Body of pancreas (tissue), 4 donors: ENCODE measurements around the gene BTBD8.

Source experiments
- CTCF ChIP-seq, 7 experiments: fragments of 450-650 bp in 4 of 7; fragments of 200-600 bp in 3 of 7; sonication (generic) in 3 of 7; IDR thresholded peaks; one replicate each; pipeline ENCODE4 v1.5.1; 2016 to 2019; ENCODE audit warnings: antibody characterized with exemption in 7 of 7
- POLR2A ChIP-seq, 3 donors: fragments of 450-650 bp; IDR thresholded peaks; one replicate each; pipeline ENCODE4 v1.6.1; 2016; ENCODE audit warnings: antibody characterized with exemption in 3 of 3, mild to moderate bottlenecking in 2 of 3

DNA sequence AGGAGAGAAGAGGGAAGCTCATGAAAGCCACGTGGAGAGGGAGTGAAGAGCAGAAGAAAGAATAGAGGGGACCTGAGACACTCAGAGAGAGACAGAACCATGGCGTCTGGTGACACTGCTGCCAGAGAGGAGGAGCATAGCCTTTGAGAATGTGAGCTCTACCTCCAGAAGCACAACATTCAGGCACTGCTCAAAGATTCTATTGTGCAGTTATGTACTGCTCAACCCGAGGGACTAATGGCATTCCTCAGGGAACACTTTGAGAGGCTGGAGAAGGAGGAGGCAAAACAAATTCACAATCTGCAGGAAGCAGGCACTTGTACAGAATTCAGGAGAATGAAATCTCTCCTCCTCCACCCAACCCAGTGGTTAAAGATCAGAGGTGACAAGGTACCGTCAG, 45.1 kb downstream of the BTBD8 start:
- TF ChIP-seq CTCF (IDR thresholded peaks at IDR 0.05): no peak
- no peak for TF ChIP-seq POLR2A (IDR thresholded peaks at IDR 0.05)
